ENCODE data around the gene PLXNC1.
"Not testable (repeated sequence)": the region's sequence is repeated elsewhere in the genome, so short reads cannot be mapped to it uniquely, and the experiment has no call there.

The PLXNC1 gene

GRCh38 chr12:94289461-94290312 is 141.3 kb downstream of the PLXNC1 start:
- DNase-seq (ENCODE audit: low read depth, low spot score): no peak

DNA sequence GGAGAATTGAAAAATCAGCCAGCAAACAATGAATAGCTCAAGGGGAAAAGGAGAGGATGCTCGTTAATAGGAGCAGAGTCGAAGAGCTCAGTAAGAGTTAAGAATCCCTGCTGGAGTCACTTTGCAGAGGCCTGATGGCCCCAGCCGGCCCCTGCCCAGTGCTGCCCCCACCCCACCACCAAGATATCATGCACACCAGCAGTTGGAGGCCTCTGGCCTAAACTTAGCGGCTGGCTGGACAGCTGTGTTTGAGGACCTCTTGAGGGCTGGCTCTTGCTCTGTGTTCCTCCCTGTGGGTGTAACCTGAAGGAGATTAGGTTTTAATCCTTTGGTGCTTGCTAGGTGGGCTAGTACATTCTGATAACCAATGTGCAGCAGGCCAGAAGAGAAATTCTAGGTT is 142.0 kb downstream of the PLXNC1 start:
- DNase-seq (ENCODE audit: low read depth, low spot score): no peak

- no peak for DNase-seq (ENCODE audit: low read depth, low spot score)
Measured at GRCh38 chr12:94297096-94297699, 148.8 kb downstream of the PLXNC1 start.

GRCh38 chr12:94297876-94298505 is 149.6 kb downstream of the PLXNC1 start:
- DNase-seq (ENCODE audit: low read depth, low spot score): no peak

- DNase-seq (ENCODE audit: low read depth, low spot score): no peak
Measured at GRCh38 chr12:94299846-94300245, 151.5 kb downstream of the PLXNC1 start.

DNA sequence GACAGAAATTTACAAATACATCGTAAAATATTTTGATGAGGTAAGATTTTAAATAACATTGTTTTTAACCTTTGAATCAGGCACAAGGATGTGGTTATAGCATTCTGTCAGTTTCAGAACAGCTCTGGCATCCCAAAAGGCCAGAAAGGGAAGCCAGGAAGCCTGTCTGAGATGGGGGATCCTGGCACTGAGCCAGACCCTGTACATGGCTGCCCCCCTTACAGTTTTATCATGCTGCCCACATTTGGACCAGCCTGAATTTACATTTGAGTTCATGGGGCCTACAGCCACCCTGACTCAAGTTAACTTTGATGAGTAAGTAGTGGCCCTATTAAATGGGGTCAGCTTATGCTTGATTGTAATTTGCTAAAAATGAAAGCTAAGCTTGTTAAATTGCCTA is 155.6 kb downstream of the PLXNC1 start:
- no peak for DNase-seq (ENCODE audit: low read depth, low spot score)

- DNase-seq (ENCODE audit: low read depth, low spot score): no peak
Measured at GRCh38 chr12:94304566-94305061, 156.2 kb downstream of the PLXNC1 start.

- DNase-seq (ENCODE audit: low read depth, low spot score): no peak
Measured at GRCh38 chr12:94305130-94305957, 157.0 kb downstream of the PLXNC1 start.

- no peak for DNase-seq (ENCODE audit: low read depth, low spot score)
Measured at GRCh38 chr12:94308612-94309011, 160.2 kb downstream of the PLXNC1 start.

GRCh38 chr12:94309373-94309772 is 161.0 kb downstream of the PLXNC1 start:
- no peak for DNase-seq (ENCODE audit: low read depth, low spot score)

DNA sequence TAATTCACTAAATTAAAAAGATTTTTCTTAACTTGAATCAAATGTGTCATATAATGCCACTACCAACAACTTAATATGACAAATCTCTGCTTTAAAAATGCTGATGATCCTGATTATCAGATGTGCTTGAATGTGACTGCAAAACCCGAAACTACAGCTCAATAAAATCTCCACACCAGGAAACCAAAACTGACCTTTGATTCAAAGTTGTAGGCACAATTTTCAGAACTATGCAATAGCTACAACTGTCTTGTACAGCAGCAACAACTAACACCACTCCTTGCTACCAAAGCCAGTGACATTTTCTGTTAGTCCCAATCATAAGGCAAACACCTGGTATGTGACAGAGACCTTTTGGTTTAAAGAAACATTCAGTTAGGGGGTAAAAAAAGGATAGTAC is 164.0 kb downstream of the PLXNC1 start:
- no peak for DNase-seq (ENCODE audit: low read depth, low spot score)

GRCh38 chr12:94316600-94316999 is 168.2 kb downstream of the PLXNC1 start:
- not testable (repeated sequence) for DNase-seq (ENCODE audit: low read depth, low spot score)

- no peak for DNase-seq (ENCODE audit: low read depth, low spot score)
Measured at GRCh38 chr12:94318181-94318580, 169.8 kb downstream of the PLXNC1 start.

GRCh38 chr12:94320109-94320508 is 171.7 kb downstream of the PLXNC1 start:
- DNase-seq (ENCODE audit: low read depth, low spot score): no peak

GRCh38 chr12:94322346-94322745 is 174.0 kb downstream of the PLXNC1 start:
- no peak for DNase-seq (ENCODE audit: low read depth, low spot score)

DNA sequence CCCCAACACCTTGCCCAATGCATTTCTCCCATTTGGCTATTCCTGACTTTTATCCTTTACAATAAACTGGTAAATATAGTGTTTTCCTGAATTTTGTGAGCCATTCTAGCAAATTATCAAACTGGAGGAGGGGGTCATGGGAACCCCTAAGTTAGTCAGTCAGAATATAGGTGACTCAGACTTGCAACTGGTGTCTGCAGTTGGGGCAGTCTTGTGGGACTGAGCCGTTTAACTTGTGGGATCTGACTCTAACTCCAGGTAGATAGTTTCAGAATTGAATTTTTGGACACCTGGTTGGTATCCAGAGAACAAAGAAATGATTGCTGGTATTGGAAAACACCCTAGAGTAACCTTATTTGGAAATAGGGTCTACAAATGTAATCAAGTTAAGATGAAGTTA is 177.9 kb downstream of the PLXNC1 start:
- DNase-seq (ENCODE audit: low read depth, low spot score): no peak

DNA sequence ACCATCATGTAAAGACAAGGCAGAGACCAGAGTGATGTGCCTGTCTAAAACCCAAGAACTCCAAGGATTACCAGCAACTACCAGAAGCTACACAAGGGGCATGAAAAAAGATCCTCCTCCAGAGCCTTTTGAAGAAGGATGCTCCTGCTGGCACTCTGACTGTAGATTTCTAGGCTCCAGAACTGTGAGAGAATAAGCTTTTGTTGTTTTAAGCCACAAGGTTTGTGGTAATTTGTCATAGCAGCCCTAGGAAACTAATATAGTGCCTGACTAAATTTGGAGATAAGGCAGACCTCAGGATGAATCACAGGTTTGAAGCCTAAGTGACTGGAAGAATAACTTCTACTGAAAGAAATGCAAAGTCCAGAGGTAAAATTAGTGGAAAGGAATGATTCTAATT is 178.3 kb downstream of the PLXNC1 start:
- no peak for DNase-seq (ENCODE audit: low read depth, low spot score)

DNA sequence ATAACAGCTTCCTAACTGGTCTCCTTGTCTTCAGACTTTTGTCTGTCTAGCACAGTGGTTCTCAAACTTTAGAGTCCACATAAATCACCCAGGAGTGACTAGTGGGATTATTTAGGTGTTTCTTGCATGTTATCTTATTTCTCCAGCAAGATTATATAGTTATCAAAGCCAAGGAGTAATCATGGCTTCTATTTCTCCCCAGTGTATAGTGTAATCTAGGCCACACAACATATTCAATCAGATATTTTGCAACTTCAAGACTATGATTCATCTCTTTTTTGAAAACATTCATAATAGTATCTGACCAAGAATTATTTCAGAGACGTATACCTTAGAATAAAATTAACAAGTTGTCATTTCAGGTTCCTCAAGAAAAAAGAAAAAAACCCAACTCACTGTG is 179.4 kb downstream of the PLXNC1 start:
- no peak for DNase-seq (ENCODE audit: low read depth, low spot score)

DNA sequence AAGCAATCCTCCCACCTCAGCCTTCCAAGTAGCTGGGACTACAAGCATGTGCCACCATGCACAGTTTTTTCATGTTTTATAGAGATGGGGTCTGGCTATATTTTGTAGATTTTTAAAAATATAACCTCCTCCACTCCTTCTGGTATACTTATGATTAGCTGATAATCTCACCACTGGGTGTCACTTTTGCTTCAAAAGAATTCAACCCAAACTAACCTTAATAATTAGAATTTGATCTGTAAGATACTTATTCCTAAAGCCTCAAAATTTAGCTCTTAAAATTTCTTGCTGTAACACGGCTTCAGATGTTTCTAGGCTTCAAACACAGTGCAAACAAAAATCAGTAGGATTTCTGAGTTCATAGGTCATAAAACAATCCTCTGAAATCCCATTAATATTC is 181.0 kb downstream of the PLXNC1 start:
- DNase-seq (ENCODE audit: low read depth, low spot score): no peak

GRCh38 chr12:94333396-94333795 is 185.0 kb downstream of the PLXNC1 start:
- no peak for DNase-seq (ENCODE audit: low read depth, low spot score)

- no peak for DNase-seq (ENCODE audit: low read depth, low spot score)
Measured at GRCh38 chr12:94336211-94336925, 188.0 kb downstream of the PLXNC1 start.

Data from activated CD4-positive, CD25-positive, alpha-beta regulatory T cell treated with anti-CD3 and anti-CD28 coated beads, Interleukin-2, amount 50 U/mL, for 16 hours (primary cell).